Adrenal gland (tissue), 5 donors: ENCODE measurements around the gene SIDT2.

ENCODE experiments used
- POLR2A ChIP-seq, 2 donors: fragments of 450-650 bp; IDR thresholded peaks; one replicate each; pipeline ENCODE4 v1.6.1; 2017; ENCODE audit warnings: antibody characterized with exemption in 2 of 2, mild to moderate bottlenecking in 2 of 2, moderate library complexity in 1 of 2
- TF ChIP-seq, protein P1 (sequence below), 6 experiments: fragments of 450-650 bp in 4 of 6; fragments of 200-600 bp in 2 of 6; sonication (generic) in 1 of 6; IDR thresholded peaks; 1 replicate in 5 of 6; 2 replicates in 1 of 6; pipeline versions ENCODE4 v1.5.1 to v1.8.0; 2016 to 2021; ENCODE audit warnings: antibody characterized with exemption in 6 of 6, mild to moderate bottlenecking in 2 of 6, moderate library complexity in 1 of 6
- donor health status: DM: no; HTN: no; CAD: no.

DNA sequence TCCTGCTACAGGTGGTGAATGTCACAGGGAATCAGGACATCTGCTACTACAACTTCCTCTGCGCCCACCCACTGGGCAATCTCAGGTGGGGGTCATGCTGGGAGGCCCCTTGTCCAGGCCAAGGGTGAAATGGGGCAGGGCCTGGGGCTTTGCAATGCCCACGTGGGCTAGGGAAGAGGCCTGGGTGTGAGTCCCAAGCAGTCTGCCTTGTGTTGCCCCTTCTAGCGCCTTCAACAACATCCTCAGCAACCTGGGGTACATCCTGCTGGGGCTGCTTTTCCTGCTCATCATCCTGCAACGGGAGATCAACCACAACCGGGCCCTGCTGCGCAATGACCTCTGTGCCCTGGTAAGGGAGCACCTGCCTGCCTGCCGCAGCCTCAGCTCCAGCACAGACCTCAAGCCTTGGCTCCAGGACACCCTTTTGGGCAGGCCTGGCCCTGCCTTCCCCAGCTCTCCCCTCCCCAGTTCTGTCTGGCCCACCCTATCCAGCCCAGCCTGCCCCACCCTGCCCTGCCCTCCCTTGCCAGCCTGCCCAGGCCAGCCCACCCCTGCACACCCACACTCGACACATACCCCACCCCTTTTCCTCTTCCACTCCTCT, 11.5 kb downstream of the SIDT2 start:
- TF ChIP-seq, protein P1, sequence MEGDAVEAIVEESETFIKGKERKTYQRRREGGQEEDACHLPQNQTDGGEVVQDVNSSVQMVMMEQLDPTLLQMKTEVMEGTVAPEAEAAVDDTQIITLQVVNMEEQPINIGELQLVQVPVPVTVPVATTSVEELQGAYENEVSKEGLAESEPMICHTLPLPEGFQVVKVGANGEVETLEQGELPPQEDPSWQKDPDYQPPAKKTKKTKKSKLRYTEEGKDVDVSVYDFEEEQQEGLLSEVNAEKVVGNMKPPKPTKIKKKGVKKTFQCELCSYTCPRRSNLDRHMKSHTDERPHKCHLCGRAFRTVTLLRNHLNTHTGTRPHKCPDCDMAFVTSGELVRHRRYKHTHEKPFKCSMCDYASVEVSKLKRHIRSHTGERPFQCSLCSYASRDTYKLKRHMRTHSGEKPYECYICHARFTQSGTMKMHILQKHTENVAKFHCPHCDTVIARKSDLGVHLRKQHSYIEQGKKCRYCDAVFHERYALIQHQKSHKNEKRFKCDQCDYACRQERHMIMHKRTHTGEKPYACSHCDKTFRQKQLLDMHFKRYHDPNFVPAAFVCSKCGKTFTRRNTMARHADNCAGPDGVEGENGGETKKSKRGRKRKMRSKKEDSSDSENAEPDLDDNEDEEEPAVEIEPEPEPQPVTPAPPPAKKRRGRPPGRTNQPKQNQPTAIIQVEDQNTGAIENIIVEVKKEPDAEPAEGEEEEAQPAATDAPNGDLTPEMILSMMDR (IDR thresholded peaks at IDR 0.05) = no peak
- TF ChIP-seq POLR2A (IDR thresholded peaks at IDR 0.05) = no peak
